Endothelial cell of umbilical vein (primary cell): ENCODE results near the gene TSPOAP1.

Experiments
- EZH2 ChIP-seq: IDR thresholded peaks from 2 replicates; pipeline ENCODE4 v1.6.1; 2012; ENCODE audit warnings: borderline replicate concordance, low read depth, mild to moderate bottlenecking, moderate library complexity, low read length, inconsistent platforms; ENCODE audit not compliant: severe bottlenecking
- FOS ChIP-seq: IDR thresholded peaks from 2 replicates; pipeline ENCODE4 v1.6.1; 2011; ENCODE audit warnings: mild to moderate bottlenecking, low read length, moderate library complexity, borderline replicate concordance; ENCODE audit not compliant: insufficient read depth
- JUN ChIP-seq: IDR thresholded peaks from 2 replicates; pipeline ENCODE4 v1.6.1; 2011; ENCODE audit warnings: borderline replicate concordance, low read depth; ENCODE audit not compliant: insufficient read length, insufficient read depth
- MYC ChIP-seq: IDR thresholded peaks from one replicate; pipeline ENCODE4 v1.6.1; 2011; ENCODE audit warnings: mild to moderate bottlenecking, low read depth, low read length
- POLR2A ChIP-seq: IDR thresholded peaks from 2 replicates; pipeline ENCODE4 v1.6.1; 2012; ENCODE audit warnings: low read depth, mild to moderate bottlenecking, control low read depth, low read length
- POLR2AphosphoS5 ChIP-seq: IDR thresholded peaks from 2 replicates; pipeline ENCODE4 v1.6.1; 2012; ENCODE audit warnings: low read depth, mild to moderate bottlenecking, control low read depth, low read length, moderate library complexity; ENCODE audit not compliant: insufficient read depth
- TF ChIP-seq, protein P1 (sequence below): IDR thresholded peaks from 2 replicates; pipeline ENCODE4 v1.6.1; 2011; ENCODE audit not compliant: insufficient read depth, insufficient read length
- TF ChIP-seq, protein P2 (sequence below), 2 donors: IDR thresholded peaks; 1 replicate in 1 of 2; 2 replicates in 1 of 2; pipeline ENCODE4 v1.5.1; 2011; ENCODE audit warnings: low read length in 2 of 2, mild to moderate bottlenecking in 2 of 2, moderate library complexity in 2 of 2, control low read depth in 1 of 2, inconsistent platforms in 1 of 2, low read depth in 1 of 2; ENCODE audit not compliant: insufficient read depth in 1 of 2; ENCODE audit errors: extremely low read depth in 1 of 2

DNA sequence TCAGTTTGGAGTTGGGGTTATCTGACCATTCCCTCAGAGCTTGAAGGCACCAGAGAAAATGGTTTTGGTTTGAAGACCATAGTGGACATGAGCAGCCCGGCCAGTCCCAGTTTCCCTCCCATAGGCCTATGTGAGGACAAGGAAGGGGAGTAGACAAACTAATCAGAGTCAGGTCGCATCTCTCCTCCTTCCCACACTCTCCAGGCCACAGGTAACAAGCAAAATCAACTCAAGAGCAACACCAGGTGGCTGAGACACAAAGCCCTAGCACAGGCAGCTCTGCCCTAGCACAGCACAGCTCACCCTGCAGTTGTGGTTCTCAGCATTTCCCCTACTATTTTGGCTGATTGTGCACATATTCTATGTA lies 16.2 kb upstream of the TSPOAP1 start:
- TF ChIP-seq, protein P1, sequence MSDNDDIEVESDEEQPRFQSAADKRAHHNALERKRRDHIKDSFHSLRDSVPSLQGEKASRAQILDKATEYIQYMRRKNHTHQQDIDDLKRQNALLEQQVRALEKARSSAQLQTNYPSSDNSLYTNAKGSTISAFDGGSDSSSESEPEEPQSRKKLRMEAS: no peak
- TF ChIP-seq, protein P2, sequence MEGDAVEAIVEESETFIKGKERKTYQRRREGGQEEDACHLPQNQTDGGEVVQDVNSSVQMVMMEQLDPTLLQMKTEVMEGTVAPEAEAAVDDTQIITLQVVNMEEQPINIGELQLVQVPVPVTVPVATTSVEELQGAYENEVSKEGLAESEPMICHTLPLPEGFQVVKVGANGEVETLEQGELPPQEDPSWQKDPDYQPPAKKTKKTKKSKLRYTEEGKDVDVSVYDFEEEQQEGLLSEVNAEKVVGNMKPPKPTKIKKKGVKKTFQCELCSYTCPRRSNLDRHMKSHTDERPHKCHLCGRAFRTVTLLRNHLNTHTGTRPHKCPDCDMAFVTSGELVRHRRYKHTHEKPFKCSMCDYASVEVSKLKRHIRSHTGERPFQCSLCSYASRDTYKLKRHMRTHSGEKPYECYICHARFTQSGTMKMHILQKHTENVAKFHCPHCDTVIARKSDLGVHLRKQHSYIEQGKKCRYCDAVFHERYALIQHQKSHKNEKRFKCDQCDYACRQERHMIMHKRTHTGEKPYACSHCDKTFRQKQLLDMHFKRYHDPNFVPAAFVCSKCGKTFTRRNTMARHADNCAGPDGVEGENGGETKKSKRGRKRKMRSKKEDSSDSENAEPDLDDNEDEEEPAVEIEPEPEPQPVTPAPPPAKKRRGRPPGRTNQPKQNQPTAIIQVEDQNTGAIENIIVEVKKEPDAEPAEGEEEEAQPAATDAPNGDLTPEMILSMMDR (IDR thresholded peaks at IDR 0.05; ENCODE audit: extremely low read depth in 1 of 2, insufficient read depth in 1 of 2, low read depth in 1 of 2, low read length in 2 of 2): no peak
- TF ChIP-seq POLR2AphosphoS5 (no peak), POLR2A (no peak), FOS (no peak), JUN (no peak), EZH2 (no peak), MYC (no peak)
